COLO829 (cell line): ENCODE data around the gene MAP2K5.

Source experiments
- DNase-seq: peaks from one replicate; pipeline ENCODE4 v3.0.0; 2012; ENCODE audit warnings: low spot score

The MAP2K5 gene

GRCh38 chr15:67559576-67559975 lies 17.1 kb downstream of the MAP2K5 start:
- no peak for DNase-seq

- DNase-seq = no peak
Measured at GRCh38 chr15:67560320-67560719, 17.8 kb downstream of the MAP2K5 start.

GRCh38 chr15:67563092-67563491 lies 20.6 kb downstream of the MAP2K5 start:
- DNase-seq = no peak

- no peak for DNase-seq
Measured at GRCh38 chr15:67564021-67564967, 21.8 kb downstream of the MAP2K5 start.

- no peak for DNase-seq
Measured at GRCh38 chr15:67564968-67565345, 22.5 kb downstream of the MAP2K5 start.

GRCh38 chr15:67569668-67570067 lies 27.2 kb downstream of the MAP2K5 start:
- DNase-seq = no peak

GRCh38 chr15:67570875-67571647 lies 28.6 kb downstream of the MAP2K5 start:
- no peak for DNase-seq

GRCh38 chr15:67571648-67572415 lies 29.3 kb downstream of the MAP2K5 start:
- DNase-seq = no peak

GRCh38 chr15:67573194-67573593 lies 30.7 kb downstream of the MAP2K5 start:
- no peak for DNase-seq

- DNase-seq = no peak
Measured at GRCh38 chr15:67575039-67575502, 32.6 kb downstream of the MAP2K5 start.

- no peak for DNase-seq
Measured at GRCh38 chr15:67578020-67578600, 35.6 kb downstream of the MAP2K5 start.

GRCh38 chr15:67579164-67579563 lies 36.7 kb downstream of the MAP2K5 start:
- DNase-seq = no peak

- no peak for DNase-seq
Measured at GRCh38 chr15:67579967-67580366, 37.5 kb downstream of the MAP2K5 start.

- no peak for DNase-seq
Measured at GRCh38 chr15:67584157-67584556, 41.7 kb downstream of the MAP2K5 start.

GRCh38 chr15:67585681-67586080 lies 43.2 kb downstream of the MAP2K5 start:
- no peak for DNase-seq

- DNase-seq = no peak
Measured at GRCh38 chr15:67587331-67587730, 44.8 kb downstream of the MAP2K5 start.

- DNase-seq = no peak
Measured at GRCh38 chr15:67587754-67588153, 45.3 kb downstream of the MAP2K5 start.

- DNase-seq = no peak
Measured at GRCh38 chr15:67590191-67590590, 47.7 kb downstream of the MAP2K5 start.

- no peak for DNase-seq
Measured at GRCh38 chr15:67592245-67592644, 49.7 kb downstream of the MAP2K5 start.

- no peak for DNase-seq
Measured at GRCh38 chr15:67593562-67593961, 51.1 kb downstream of the MAP2K5 start.

- no peak for DNase-seq
Measured at GRCh38 chr15:67594770-67595169, 52.3 kb downstream of the MAP2K5 start.

- no peak for DNase-seq
Measured at GRCh38 chr15:67595572-67595971, 53.1 kb downstream of the MAP2K5 start.
